ENCODE results near the gene RUVBL1. TPM values are rescaled to one million over a fixed set of nuclear protein-coding genes. Genes with fewer than 3 reads are reported as not detected.

The RUVBL1 gene
- total and polyA plus RNA-seq, 9 donors, result 15.6 to 37.9 (median 25.1) TPM

GRCh38 chr3:128073185-128073725, 50.4 kb downstream of the RUVBL1 start:
- no peaks in the 10 kb centered on the region for H3K9me3 ChIP-seq
- DNase-seq, result no peak
- no peaks in the 10 kb centered on the region for H3K36me3 ChIP-seq
- WGBS, 3 donors, result 74 to 90% (median 89%) methylated on average over 6 of the region's 6 CpGs
- peaks cover 6% of the 10 kb centered on the region for H3K4me1 ChIP-seq (ENCODE audit: insufficient read depth)
- no peak overlapping the region for H3K4me3 ChIP-seq
- no peak overlapping the region for H3K27ac ChIP-seq
- H3K27me3 ChIP-seq, result no peaks in the 10 kb centered on the region
- TF ChIP-seq EP300 (IDR thresholded peaks at IDR 0.05) (no peak), POLR2A (IDR thresholded peaks at IDR 0.05) (no peak), CTCF (IDR thresholded peaks at IDR 0.05) (no peak)
- intact Hi-C loops (cut with DNase I), result loop anchor here in 2 of 4 donors (10.0 kb wide), 2 partner anchors 422 to 532 kb away; partner anchors contain the start of gene GATA2 (in 2 of the 2)

GRCh38 chr3:128072454-128073184, 51.0 kb downstream of the RUVBL1 start:
- H3K4me1 ChIP-seq (ENCODE audit: insufficient read depth), result peaks cover 6% of the 10 kb centered on the region
- no peaks in the 10 kb centered on the region for H3K36me3 ChIP-seq
- intact Hi-C loops (cut with DNase I), result loop anchor here in 2 of 4 donors (10.0 kb wide), 2 partner anchors 422 to 532 kb away; partner anchors contain the start of gene GATA2 (in 2 of the 2)
- H3K27me3 ChIP-seq, result no peaks in the 10 kb centered on the region
- no peaks in the 10 kb centered on the region for H3K9me3 ChIP-seq
- WGBS, 3 donors, result 68 to 88% (median 80%) methylated on average over 9 to 13 of the region's 13 CpGs
- no peak overlapping the region for H3K27ac ChIP-seq
- no peak overlapping the region for H3K4me3 ChIP-seq
- no peak for DNase-seq
- no peak for TF ChIP-seq EP300 (IDR thresholded peaks at IDR 0.05)
- no peak for TF ChIP-seq POLR2A (IDR thresholded peaks at IDR 0.05)
- no peak for TF ChIP-seq CTCF (IDR thresholded peaks at IDR 0.05)

- 65 to 78% (median 74%) methylated on average over 11 of the region's 11 CpGs for WGBS, 3 donors
- Histone ChIP-seq H3K36me3 (no peaks in the 10 kb centered on the region), H3K27ac (no peak overlapping the region), H3K9me3 (no peaks in the 10 kb centered on the region), H3K4me1 (ENCODE audit: insufficient read depth) (peaks cover 6% of the 10 kb centered on the region), H3K4me3 (no peak overlapping the region), H3K27me3 (no peaks in the 10 kb centered on the region)
- intact Hi-C loops (cut with DNase I), result loop anchor here in 2 of 4 donors (10.0 kb wide), 2 partner anchors 423 to 533 kb away; partner anchors contain the start of gene GATA2 (in 2 of the 2)
- no peak for DNase-seq
- TF ChIP-seq CTCF (IDR thresholded peaks at IDR 0.05) (no peak), EP300 (IDR thresholded peaks at IDR 0.05) (no peak), POLR2A (IDR thresholded peaks at IDR 0.05) (no peak)
Observed at GRCh38 chr3:128071771-128072453, 51.7 kb downstream of the RUVBL1 start.

GRCh38 chr3:128070898-128071591, 52.6 kb downstream of the RUVBL1 start:
- no peaks in the 10 kb centered on the region for H3K9me3 ChIP-seq
- H3K4me3 ChIP-seq, result no peak overlapping the region
- 80 to 81% (median 81%) methylated on average over 12 to 13 of the region's 13 CpGs for WGBS, 3 donors
- H3K27me3 ChIP-seq, result no peaks in the 10 kb centered on the region
- no peaks in the 10 kb centered on the region for H3K36me3 ChIP-seq
- H3K4me1 ChIP-seq (ENCODE audit: insufficient read depth), result peaks cover 4% of the 10 kb centered on the region
- intact Hi-C loops (cut with DNase I), result loop anchor here in 2 of 4 donors (10.0 kb wide), 2 partner anchors 424 to 534 kb away; partner anchors contain the start of gene GATA2 (in 2 of the 2)
- TF ChIP-seq EP300 (IDR thresholded peaks at IDR 0.05) (no peak), CTCF (IDR thresholded peaks at IDR 0.05) (no peak), POLR2A (IDR thresholded peaks at IDR 0.05) (no peak)
- no peak overlapping the region for H3K27ac ChIP-seq
- DNase-seq, result no peak

All from ovary (tissue), 9 donors.